LNCAP (cell line): ENCODE measurements around the gene KIF20A.

Experiments
- TF ChIP-seq, protein P1 (sequence below): fragments of 450-650 bp; IDR thresholded peaks from 2 replicates; pipeline ENCODE4 v1.5.1; 2017; ENCODE audit warnings: mild to moderate bottlenecking

KIF20A gene

DNA sequence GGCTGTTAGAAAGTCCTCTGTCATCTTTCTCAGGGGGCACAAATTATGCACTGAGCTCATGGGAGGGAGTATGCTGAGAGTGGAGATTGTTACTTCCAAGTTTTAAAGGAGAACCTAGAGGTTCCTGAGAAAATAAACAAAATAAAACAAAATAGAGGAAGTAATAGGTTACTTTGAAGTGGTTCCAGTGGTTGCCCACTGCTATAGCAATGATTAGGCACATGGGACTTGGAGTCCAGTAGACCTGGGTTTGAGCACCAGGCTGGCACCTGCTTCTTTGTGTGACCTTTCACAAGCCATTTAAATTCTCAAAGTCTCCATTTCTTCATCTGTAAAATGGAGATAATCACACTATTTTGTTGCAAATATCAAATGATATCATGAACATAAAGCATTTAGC, 48.0 kb downstream of the KIF20A start:
- TF ChIP-seq, protein P1, sequence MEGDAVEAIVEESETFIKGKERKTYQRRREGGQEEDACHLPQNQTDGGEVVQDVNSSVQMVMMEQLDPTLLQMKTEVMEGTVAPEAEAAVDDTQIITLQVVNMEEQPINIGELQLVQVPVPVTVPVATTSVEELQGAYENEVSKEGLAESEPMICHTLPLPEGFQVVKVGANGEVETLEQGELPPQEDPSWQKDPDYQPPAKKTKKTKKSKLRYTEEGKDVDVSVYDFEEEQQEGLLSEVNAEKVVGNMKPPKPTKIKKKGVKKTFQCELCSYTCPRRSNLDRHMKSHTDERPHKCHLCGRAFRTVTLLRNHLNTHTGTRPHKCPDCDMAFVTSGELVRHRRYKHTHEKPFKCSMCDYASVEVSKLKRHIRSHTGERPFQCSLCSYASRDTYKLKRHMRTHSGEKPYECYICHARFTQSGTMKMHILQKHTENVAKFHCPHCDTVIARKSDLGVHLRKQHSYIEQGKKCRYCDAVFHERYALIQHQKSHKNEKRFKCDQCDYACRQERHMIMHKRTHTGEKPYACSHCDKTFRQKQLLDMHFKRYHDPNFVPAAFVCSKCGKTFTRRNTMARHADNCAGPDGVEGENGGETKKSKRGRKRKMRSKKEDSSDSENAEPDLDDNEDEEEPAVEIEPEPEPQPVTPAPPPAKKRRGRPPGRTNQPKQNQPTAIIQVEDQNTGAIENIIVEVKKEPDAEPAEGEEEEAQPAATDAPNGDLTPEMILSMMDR: no peak

DNA sequence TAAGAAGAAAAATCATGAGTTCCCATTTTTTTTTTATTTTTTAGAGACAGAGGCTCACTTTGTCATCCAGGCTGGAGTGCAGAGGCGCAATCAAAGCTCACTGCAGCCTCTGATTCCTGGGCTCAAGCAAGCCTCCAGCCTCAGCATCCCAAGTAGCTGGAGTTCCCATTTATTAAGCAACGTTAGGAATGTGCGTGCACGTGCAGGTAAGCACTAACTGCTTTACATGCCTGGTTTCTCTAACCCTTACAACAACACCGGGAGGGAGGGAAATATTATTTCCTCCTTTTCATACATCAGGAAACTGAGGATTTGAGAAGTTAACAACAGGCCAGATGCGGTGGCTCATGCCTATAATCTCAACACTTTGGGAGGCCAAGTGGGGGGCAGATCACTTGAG, 50.5 kb downstream of the KIF20A start:
- TF ChIP-seq, protein P1: no peak

DNA sequence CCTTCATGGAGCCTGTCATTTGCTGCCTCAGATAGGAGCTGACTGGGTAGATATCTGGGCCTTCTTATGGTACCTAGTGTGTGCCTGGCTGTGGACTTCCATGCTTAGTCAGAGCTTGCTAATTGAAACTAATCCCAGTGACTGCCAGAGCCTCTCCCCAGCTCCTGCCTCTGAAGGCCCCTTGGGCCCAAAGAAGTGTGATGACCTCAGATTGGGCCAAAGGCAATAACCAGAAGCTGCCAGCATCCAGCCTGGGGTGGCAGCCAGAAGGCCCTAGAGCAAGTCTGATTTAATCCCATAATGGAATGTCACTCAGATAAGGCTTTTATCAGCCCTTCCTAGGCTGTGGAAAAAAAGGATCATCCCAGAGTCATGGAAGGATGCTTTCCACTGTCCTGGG, 51.3 kb downstream of the KIF20A start:
- TF ChIP-seq, protein P1: no peak

DNA sequence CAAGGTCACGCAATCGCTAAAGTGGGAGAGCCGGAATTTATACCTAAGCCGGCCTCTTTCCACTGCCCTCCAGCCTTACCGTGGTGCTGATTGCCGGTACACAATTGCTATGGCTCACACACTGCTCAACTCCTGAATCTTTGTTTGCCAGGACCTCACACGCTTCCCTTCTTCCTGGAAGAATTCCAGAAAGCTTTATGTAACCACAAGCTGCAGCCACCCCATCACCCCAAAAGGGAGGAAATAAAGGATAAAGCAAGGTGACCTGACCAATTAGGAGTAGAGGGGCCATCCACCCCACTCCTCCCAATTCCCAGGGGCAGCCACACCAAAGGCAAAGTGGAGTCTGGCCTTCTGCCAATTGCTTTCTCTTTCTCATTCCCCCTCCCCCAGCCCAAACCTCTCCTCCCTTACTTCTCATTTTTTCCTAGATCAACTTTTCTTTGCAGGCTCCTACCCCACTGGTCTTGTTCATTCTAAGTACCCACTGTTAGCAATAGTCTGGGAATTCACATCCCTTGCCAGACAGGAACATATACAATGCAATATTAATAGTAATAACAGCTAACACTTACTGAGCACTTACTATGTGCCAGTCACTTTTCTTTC, 52.2 kb downstream of the KIF20A start:
- TF ChIP-seq, protein P1: no peak

DNA sequence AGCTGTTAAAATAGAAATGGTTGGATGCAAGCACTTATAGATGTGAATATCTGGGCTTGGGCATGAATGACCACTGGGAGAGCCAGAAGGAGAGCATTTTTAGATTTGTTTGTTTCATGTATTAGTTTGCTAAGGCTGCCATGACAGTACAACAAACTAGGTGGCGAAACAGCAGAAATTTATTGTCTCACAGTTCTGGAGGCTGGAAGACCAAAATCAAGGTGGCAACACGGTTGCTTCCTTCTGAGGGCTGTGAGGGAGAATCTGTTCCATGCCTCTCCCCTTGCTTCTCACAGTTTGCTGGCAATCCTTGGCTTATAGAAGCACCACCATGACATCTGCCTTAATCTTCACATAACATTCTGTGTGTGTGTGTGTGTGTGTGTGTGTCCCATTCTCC, 54.4 kb downstream of the KIF20A start:
- TF ChIP-seq, protein P1: no peak

DNA sequence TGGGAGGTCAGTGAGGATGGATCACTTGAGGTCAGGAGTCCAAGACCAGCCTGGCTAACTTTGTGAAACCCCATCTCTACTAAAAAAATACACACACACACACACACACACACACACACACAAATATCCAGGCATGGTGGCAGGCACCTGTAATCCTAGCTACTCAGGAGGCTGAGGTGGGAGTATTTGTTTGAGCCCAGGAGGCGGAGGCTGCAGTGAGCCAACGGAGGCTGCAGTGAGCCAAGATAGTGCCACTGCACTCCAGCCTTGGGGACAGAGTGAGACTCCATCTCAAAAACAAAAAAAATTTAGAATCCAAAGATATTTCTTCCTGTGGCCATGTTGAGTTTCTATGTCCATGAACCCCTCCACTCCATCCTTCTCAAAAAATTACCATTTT, 55.7 kb downstream of the KIF20A start:
- TF ChIP-seq, protein P1: no peak
